Measurements from ENCODE around the gene LRRC75B. TPM values are rescaled to one million over a fixed set of nuclear protein-coding genes. Genes with fewer than 3 reads are reported as not detected.

Gene LRRC75B
- total and polyA plus RNA-seq, 2 donors (not counting 3 experiments of a cell fraction or from before 2014, with no cell fraction given): 8.9 to 15.0 TPM

DNA sequence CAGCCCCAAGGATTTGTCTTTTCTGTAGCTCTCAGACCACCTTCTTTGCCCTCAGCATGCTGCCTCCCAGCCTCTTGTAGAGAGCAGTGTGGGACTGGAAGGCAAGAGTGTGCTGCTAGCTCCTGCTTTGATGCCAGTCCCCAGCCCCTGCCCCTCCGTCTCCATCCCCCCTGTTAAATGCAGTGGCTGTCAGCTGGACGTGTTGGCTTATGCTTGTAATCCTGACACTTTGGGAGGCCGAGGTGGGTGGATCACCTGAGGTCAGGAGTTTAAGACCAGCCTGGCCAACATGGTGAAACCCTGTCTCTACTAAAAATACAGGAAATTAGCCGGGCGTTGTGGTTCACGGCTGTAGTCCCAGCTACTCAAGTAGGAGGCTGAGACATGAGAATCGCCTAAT is 21.6 kb downstream of the LRRC75B start:
- TF ChIP-seq POLR2A (IDR thresholded peaks at IDR 0.05; ENCODE audit: low read depth, low read length): no peak
- no peak for TF ChIP-seq EZH2 (IDR thresholded peaks at IDR 0.05; ENCODE audit: borderline replicate concordance, low read depth, low read length, severe bottlenecking)
- TF ChIP-seq MYC (IDR thresholded peaks at IDR 0.05; ENCODE audit: low read depth, low read length): no peak
- TF ChIP-seq, protein P1, sequence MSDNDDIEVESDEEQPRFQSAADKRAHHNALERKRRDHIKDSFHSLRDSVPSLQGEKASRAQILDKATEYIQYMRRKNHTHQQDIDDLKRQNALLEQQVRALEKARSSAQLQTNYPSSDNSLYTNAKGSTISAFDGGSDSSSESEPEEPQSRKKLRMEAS (IDR thresholded peaks at IDR 0.05; ENCODE audit: insufficient read depth, insufficient read length): no peak
- no peak for TF ChIP-seq GATA2 (IDR thresholded peaks at IDR 0.05; ENCODE audit: insufficient read depth, insufficient read length, low read depth, low read length)
- no peak for TF ChIP-seq POLR2AphosphoS5 (IDR thresholded peaks at IDR 0.05; ENCODE audit: insufficient read depth, low read depth, low read length)
- no peak for TF ChIP-seq JUN (IDR thresholded peaks at IDR 0.05; ENCODE audit: borderline replicate concordance, insufficient read depth, insufficient read length, low read depth)
- no peak for TF ChIP-seq FOS (IDR thresholded peaks at IDR 0.05; ENCODE audit: borderline replicate concordance, insufficient read depth, low read length)
- TF ChIP-seq, protein P2, sequence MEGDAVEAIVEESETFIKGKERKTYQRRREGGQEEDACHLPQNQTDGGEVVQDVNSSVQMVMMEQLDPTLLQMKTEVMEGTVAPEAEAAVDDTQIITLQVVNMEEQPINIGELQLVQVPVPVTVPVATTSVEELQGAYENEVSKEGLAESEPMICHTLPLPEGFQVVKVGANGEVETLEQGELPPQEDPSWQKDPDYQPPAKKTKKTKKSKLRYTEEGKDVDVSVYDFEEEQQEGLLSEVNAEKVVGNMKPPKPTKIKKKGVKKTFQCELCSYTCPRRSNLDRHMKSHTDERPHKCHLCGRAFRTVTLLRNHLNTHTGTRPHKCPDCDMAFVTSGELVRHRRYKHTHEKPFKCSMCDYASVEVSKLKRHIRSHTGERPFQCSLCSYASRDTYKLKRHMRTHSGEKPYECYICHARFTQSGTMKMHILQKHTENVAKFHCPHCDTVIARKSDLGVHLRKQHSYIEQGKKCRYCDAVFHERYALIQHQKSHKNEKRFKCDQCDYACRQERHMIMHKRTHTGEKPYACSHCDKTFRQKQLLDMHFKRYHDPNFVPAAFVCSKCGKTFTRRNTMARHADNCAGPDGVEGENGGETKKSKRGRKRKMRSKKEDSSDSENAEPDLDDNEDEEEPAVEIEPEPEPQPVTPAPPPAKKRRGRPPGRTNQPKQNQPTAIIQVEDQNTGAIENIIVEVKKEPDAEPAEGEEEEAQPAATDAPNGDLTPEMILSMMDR (IDR thresholded peaks at IDR 0.05; ENCODE audit: extremely low read depth in 1 of 2, insufficient read depth in 1 of 2, low read depth in 1 of 2, low read length in 2 of 2): no peak
- H3K9me1 ChIP-seq (replicated peaks; ENCODE audit: control insufficient read depth, extremely low read depth, insufficient read depth, low read length): no peaks in the 10 kb centered on the region
- no peak overlapping the region for H3K27ac ChIP-seq (ENCODE audit: insufficient read depth, low read depth, low read length)
- no peaks in the 10 kb centered on the region for H3K27me3 ChIP-seq (ENCODE audit: control insufficient read depth in 2 of 2, insufficient read depth in 2 of 2, low read length in 2 of 2)
- no peaks in the 10 kb centered on the region for H3K4me1 ChIP-seq (ENCODE audit: control insufficient read depth, extremely low read depth, insufficient read depth, low read length)
- ChIA-PET POLR2A (interaction anchor here (0.7 kb wide), 1 partner anchor 88 kb away, joined by 3 read pairs; no protein-coding TSS in a partner anchor), CTCF (no interaction called here)
- H3K79me2 ChIP-seq (ENCODE audit: control insufficient read depth, insufficient read depth, low read length): peaks cover 15% of the 10 kb centered on the region
- no TSS peak for BruUV-seq (replicated peaks)
- H2AFZ ChIP-seq (ENCODE audit: low read depth, low read length): no peak overlapping the region
- intact Hi-C loops (cut with micrococcal nuclease) (no loop called here), dilution Hi-C loops (cut with MboI; ENCODE audit: extremely low pct_ligation_motif_present, low sequenced_read_pairs) (no loop called here)
- FAIRE-seq (no peak), DNase-seq (ENCODE audit: low read depth, low spot score) (no peak)
- no peaks in the 10 kb centered on the region for H3K9me3 ChIP-seq (replicated peaks; ENCODE audit: control insufficient read depth, insufficient read depth, low read length)
- no peak overlapping the region for H3K4me2 ChIP-seq (ENCODE audit: insufficient read depth, low read length)
- H3K4me3 ChIP-seq (replicated peaks in 1 of 3; ENCODE audit: insufficient read depth in 1 of 3, low read depth in 1 of 3, low read length in 3 of 3): no peak overlapping the region
- no peak overlapping the region for H3K9ac ChIP-seq (replicated peaks; ENCODE audit: extremely low read depth, insufficient read depth, low read length)
- H4K20me1 ChIP-seq (replicated peaks; ENCODE audit: control insufficient read depth, extremely low read depth, insufficient read depth, low read length): peaks cover 5% of the 10 kb centered on the region
- H3K36me3 ChIP-seq (ENCODE audit: control insufficient read depth in 2 of 2, extremely low read depth in 1 of 2, insufficient read depth in 2 of 2, low read length in 2 of 2): peaks cover 24 to 25% of the 10 kb centered on the region in 2 experiments
